Right atrium auricular region (tissue), 2 donors: ENCODE results near the gene SHROOM2. TPM values are rescaled to one million over a fixed set of nuclear protein-coding genes. Genes with fewer than 3 reads are reported as not detected.

Source experiments
- DNase-seq: peaks from one replicate; pipeline ENCODE4 v3.0.0-alpha.2; 2019; ENCODE audit warnings: low spot score
- H3K27ac ChIP-seq, 2 donors: fragments of 200-600 bp; sonication (generic); 1 replicate in 1 of 2; 2 replicates in 1 of 2; pipeline ENCODE4 v1.5.1; 2016 to 2019
- H3K27me3 ChIP-seq, 2 donors: fragments of 200-600 bp; sonication (generic); one replicate each; pipeline versions ENCODE4 v1.5.1 to v1.6.0; 2017 to 2019
- H3K36me3 ChIP-seq: fragments of 200-600 bp; sonication (generic); one replicate; pipeline ENCODE4 v1.5.1; 2016
- H3K4me1 ChIP-seq, 2 donors: fragments of 200-600 bp; sonication (generic); one replicate each; pipeline versions ENCODE4 v1.5.1 to v1.6.0; 2017 to 2019
- H3K4me3 ChIP-seq, 2 donors: fragments of 200-600 bp; sonication (generic); 1 replicate in 1 of 2; 2 replicates in 1 of 2; pipeline ENCODE4 v1.5.1; 2017 to 2019; ENCODE audit warnings: mild to moderate bottlenecking in 1 of 2, moderate library complexity in 1 of 2
- H3K9me3 ChIP-seq, 2 donors: fragments of 200-600 bp; sonication (generic); one replicate each; pipeline ENCODE4 v1.5.1; 2019
- CTCF ChIP-seq, 2 donors: fragments of 200-600 bp; sonication (generic); IDR thresholded peaks; one replicate each; pipeline ENCODE4 v1.5.1; 2019; ENCODE audit warnings: antibody characterized with exemption in 2 of 2
- total RNA-seq, 2 donors: library from RNA; depleted of rRNA; stranded (reverse); fragments of >200 nt; gene quantifications; one replicate each; pipeline ENCODE4 v1.1.0, GENCODE V29; 2016

The SHROOM2 gene
- total RNA-seq, 2 donors from 2014 or later: 2.7 to 6.4 TPM

GRCh38 chrX:9902656-9903055 lies 116.4 kb downstream of the SHROOM2 start:
- no peak for TF ChIP-seq CTCF (IDR thresholded peaks at IDR 0.05)
- no peak overlapping the region for H3K27ac ChIP-seq
- DNase-seq: no peak
- no peaks in the 10 kb centered on the region for H3K4me1 ChIP-seq
- H3K36me3 ChIP-seq: no peaks in the 10 kb centered on the region
- no peak overlapping the region for H3K4me3 ChIP-seq
- H3K9me3 ChIP-seq: no peaks in the 10 kb centered on the region
- H3K27me3 ChIP-seq: no peaks in the 10 kb centered on the region

GRCh38 chrX:9903146-9903545 lies 116.9 kb downstream of the SHROOM2 start:
- DNase-seq: no peak
- TF ChIP-seq CTCF (IDR thresholded peaks at IDR 0.05): no peak
- no peaks in the 10 kb centered on the region for H3K27me3 ChIP-seq
- no peaks in the 10 kb centered on the region for H3K9me3 ChIP-seq
- H3K36me3 ChIP-seq: no peaks in the 10 kb centered on the region
- no peaks in the 10 kb centered on the region for H3K4me1 ChIP-seq
- H3K27ac ChIP-seq: no peak overlapping the region
- no peak overlapping the region for H3K4me3 ChIP-seq

- Histone ChIP-seq H3K9me3 (no peaks in the 10 kb centered on the region), H3K36me3 (no peaks in the 10 kb centered on the region), H3K4me3 (no peak overlapping the region), H3K27ac (no peak overlapping the region), H3K27me3 (no peaks in the 10 kb centered on the region), H3K4me1 (no peaks in the 10 kb centered on the region)
- no peak for TF ChIP-seq CTCF (IDR thresholded peaks at IDR 0.05)
- no peak for DNase-seq
These were observed 119.1 kb downstream of the SHROOM2 start for GRCh38 chrX:9905288-9905687.

GRCh38 chrX:9905721-9906120 lies 119.5 kb downstream of the SHROOM2 start:
- H3K27ac ChIP-seq: no peak overlapping the region
- TF ChIP-seq CTCF (IDR thresholded peaks at IDR 0.05): no peak
- H3K4me3 ChIP-seq: no peak overlapping the region
- no peaks in the 10 kb centered on the region for H3K27me3 ChIP-seq
- no peaks in the 10 kb centered on the region for H3K9me3 ChIP-seq
- no peaks in the 10 kb centered on the region for H3K36me3 ChIP-seq
- no peaks in the 10 kb centered on the region for H3K4me1 ChIP-seq
- DNase-seq: no peak

GRCh38 chrX:9906919-9907318 lies 120.7 kb downstream of the SHROOM2 start:
- Histone ChIP-seq H3K9me3 (no peaks in the 10 kb centered on the region), H3K4me1 (no peaks in the 10 kb centered on the region), H3K4me3 (no peak overlapping the region), H3K27me3 (no peaks in the 10 kb centered on the region), H3K36me3 (no peaks in the 10 kb centered on the region), H3K27ac (no peak overlapping the region)
- no peak for DNase-seq
- no peak for TF ChIP-seq CTCF (IDR thresholded peaks at IDR 0.05)

- no peaks in the 10 kb centered on the region for H3K9me3 ChIP-seq
- DNase-seq: no peak
- H3K36me3 ChIP-seq: no peaks in the 10 kb centered on the region
- no peaks in the 10 kb centered on the region for H3K4me1 ChIP-seq
- TF ChIP-seq CTCF (IDR thresholded peaks at IDR 0.05): no peak
- H3K4me3 ChIP-seq: no peak overlapping the region
- H3K27ac ChIP-seq: no peak overlapping the region
- no peaks in the 10 kb centered on the region for H3K27me3 ChIP-seq
These were observed 121.6 kb downstream of the SHROOM2 start for GRCh38 chrX:9907645-9908387.
